Fibroblast of pulmonary artery (primary cell): ENCODE results near the gene MROH7.

Source experiments
- DNase-seq: peaks from one replicate; pipeline ENCODE4 v3.0.0-alpha.2; 2010; ENCODE audit warnings: low read depth
- H3K4me3 ChIP-seq: replicated peaks from 2 replicates; pipeline ENCODE4 v1.5.1; 2011; ENCODE audit warnings: low read depth, mild to moderate bottlenecking, control low read depth, low read length, moderate library complexity
- TF ChIP-seq, protein P1 (sequence below): IDR thresholded peaks from 2 replicates; pipeline ENCODE4 v1.5.1; 2011; ENCODE audit warnings: mild to moderate bottlenecking, control low read depth, low read length, inconsistent platforms; ENCODE audit errors: missing control alignments

Gene MROH7

DNA sequence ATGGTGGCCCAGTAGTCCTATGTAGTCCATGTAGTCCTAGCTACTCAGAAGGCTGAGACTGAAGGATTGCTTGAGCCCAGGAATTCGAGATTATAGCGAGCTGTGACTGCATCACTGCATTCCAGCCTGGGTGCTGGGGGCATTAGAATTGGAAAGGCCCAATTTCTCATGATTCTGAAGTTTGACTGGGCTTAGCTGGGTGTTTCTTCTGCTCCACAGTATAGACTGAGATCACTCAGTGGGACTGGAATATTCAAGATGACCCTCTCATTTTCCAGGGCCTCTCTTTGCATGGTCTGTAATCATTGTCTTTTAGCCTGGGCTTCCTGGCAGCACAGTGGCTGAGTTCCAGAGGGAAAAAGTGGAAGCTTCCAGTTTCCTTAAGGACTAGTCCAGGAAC, 26.2 kb downstream of the MROH7 start:
- no peak for DNase-seq
- no peak overlapping the region for H3K4me3 ChIP-seq
- TF ChIP-seq, protein P1, sequence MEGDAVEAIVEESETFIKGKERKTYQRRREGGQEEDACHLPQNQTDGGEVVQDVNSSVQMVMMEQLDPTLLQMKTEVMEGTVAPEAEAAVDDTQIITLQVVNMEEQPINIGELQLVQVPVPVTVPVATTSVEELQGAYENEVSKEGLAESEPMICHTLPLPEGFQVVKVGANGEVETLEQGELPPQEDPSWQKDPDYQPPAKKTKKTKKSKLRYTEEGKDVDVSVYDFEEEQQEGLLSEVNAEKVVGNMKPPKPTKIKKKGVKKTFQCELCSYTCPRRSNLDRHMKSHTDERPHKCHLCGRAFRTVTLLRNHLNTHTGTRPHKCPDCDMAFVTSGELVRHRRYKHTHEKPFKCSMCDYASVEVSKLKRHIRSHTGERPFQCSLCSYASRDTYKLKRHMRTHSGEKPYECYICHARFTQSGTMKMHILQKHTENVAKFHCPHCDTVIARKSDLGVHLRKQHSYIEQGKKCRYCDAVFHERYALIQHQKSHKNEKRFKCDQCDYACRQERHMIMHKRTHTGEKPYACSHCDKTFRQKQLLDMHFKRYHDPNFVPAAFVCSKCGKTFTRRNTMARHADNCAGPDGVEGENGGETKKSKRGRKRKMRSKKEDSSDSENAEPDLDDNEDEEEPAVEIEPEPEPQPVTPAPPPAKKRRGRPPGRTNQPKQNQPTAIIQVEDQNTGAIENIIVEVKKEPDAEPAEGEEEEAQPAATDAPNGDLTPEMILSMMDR = no peak

DNA sequence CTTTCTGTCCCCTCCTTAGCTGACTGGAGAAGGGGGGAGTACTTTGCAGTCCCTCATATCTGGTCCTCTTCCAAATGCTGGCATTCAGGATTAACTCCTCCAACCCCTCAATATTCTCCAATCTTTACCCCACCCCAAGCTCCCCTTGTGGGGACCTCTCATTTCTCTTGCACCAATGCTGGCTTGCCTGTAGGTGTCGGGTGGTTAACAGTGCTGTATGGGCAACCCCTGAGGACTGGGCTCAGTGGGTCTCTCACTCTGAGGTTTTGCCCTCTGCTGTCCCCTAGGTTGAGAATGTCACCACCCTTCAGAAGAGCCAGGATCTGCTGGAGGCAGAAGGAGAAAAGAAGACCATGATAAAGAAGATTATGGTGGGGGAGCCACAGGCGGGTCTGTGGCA, 27.0 kb downstream of the MROH7 start:
- TF ChIP-seq, protein P1 = no peak
- H3K4me3 ChIP-seq = no peak overlapping the region
- no peak for DNase-seq

DNA sequence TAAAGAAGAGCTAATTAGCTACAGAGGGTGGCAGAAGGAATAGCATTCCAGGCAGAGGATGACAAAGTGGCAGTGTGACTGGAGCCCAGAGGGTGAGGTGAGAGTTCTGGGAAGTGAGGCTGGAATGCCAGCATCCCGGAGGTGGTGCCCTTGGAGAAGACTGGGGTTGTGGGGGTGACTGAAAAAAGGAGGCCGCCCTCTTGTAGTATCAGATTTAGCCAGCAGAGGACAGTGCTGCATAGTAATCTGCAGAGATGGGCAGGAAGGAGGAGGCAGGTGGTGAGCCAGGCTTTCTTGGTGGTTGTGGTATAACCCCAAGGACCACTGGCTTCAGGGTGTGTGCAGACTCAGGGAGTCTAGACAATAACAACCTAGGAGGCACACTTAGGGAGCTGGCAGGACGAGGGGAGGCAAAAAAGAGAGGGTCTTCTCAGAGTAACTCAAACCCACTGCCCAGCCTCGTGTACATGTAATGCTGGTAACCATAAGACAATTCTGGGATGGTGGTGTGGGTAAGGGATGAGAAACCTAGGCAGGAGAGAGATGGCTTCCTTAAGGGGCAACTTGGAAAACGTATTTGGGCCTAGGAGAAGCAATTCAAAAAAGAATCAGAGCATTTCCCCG, 30.5 kb downstream of the MROH7 start:
- TF ChIP-seq, protein P1 = peak; percentile 92
- peak; percentile 57 for DNase-seq
- no peak overlapping the region for H3K4me3 ChIP-seq

DNA sequence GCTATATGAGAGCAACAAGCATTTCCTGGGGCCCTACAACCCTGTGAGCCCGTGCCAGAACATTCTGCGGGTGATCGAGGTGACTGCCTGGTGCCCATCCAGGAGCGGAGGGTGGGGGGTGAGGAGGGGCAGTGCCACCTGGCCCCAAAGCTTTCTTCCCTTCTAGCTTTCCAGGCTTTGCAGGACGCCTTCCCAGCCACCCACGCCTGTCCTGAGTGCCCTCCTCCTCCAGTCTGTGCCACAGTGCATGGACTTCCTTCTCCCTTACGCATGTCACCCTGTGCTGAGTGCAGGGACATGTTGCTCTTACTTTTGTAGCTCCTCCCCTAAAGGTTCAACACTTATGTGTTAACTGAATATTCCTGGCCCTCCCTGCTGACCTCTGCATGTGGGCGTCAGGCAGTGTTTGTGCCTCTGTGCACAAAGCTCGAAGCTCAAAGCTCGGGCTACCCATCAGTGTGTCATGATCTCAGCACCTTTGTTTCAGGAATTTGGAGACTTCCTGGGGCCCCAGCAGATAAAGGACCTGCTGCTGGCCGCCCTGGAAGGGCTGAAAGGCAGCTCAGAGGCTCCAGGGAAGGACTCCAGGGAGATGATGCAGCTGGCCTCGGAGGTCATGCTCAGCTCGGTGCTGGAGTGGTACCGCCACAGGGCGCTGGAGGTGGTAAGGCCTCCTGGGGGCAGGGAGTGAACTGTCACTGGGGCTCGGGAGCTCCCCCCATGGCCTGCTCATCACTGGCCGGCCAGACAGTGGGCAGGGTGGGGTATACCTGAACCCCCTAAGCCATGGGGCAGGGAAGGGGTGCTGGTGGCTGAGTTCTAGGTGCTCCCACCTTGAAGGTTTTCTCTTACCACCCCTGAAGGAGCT, 37.4 kb downstream of the MROH7 start:
- H3K4me3 ChIP-seq = no peak overlapping the region
- DNase-seq = no peak
- TF ChIP-seq, protein P1 = no peak

DNA sequence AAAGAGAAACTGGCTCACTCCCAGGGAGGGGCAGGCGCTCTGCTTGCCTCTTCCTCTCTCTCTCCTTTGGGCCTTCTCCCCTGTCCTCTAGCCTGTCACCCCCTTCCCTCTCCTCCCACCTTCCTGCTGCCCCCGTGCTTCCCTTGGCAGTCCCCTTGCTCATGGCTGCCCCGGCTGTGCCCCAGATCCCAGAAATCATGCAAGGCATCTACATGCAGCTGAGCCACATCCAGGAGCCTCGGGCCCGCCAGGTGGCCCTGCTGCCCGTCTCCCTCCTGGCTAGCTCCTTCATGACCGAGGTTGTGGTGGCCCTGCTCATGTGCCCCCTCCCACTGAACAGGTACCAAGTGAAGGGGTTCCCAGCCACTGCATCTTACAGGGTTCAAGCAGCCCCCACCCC, 38.1 kb downstream of the MROH7 start:
- no peak overlapping the region for H3K4me3 ChIP-seq
- DNase-seq = no peak
- TF ChIP-seq, protein P1 = no peak

DNA sequence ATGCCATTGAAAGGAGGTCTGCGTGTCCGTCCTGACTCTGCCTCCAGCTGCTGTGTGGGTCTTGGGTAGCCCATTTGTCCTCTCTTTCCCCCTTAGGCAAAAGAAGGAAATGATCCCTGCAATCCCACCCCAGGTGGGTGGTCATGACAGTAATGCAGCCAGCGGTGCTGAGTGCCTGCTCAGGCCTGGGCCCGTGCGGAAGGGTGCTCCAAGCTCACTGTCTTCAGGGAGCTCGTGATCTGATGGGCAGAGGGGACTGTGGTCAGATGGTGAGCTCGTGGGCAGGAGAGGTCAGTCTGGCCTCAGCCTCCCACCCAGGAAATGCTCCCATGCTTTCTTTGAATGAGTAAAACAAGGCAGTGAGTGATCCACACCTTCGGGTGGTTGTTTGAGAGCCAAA, 38.8 kb downstream of the MROH7 start:
- H3K4me3 ChIP-seq = no peak overlapping the region
- TF ChIP-seq, protein P1 = no peak
- no peak for DNase-seq
